HG03066 (cell line): ENCODE measurements around the gene PDLIM5.
"Not testable (repeated sequence)": the region's sequence is repeated elsewhere in the genome, so short reads cannot be mapped to it uniquely, and the experiment has no call there.

Source experiments
- ATAC-seq: cut with Tn5 transposase; IDR thresholded peaks from one replicate; pipeline ENCODE4 v1.9.1; 2021; ENCODE audit warnings: low read depth; ENCODE audit not compliant: unreplicated experiment

The PDLIM5 gene

GRCh38 chr4:94635177-94635576 is 183.4 kb downstream of the PDLIM5 start:
- ATAC-seq = no peak

GRCh38 chr4:94636004-94636403 is 184.3 kb downstream of the PDLIM5 start:
- no peak for ATAC-seq

- no peak for ATAC-seq
These were observed 187.6 kb downstream of the PDLIM5 start for GRCh38 chr4:94639298-94639697.

- ATAC-seq = no peak
These were observed 188.4 kb downstream of the PDLIM5 start for GRCh38 chr4:94640151-94640550.

- ATAC-seq = no peak
These were observed 190.2 kb downstream of the PDLIM5 start for GRCh38 chr4:94641702-94642560.

GRCh38 chr4:94642561-94642866 is 190.8 kb downstream of the PDLIM5 start:
- no peak for ATAC-seq

- ATAC-seq = no peak
These were observed 197.0 kb downstream of the PDLIM5 start for GRCh38 chr4:94648699-94649098.

- no peak for ATAC-seq
These were observed 197.8 kb downstream of the PDLIM5 start for GRCh38 chr4:94649381-94650133.

GRCh38 chr4:94650134-94650495 is 198.4 kb downstream of the PDLIM5 start:
- ATAC-seq = no peak

- no peak for ATAC-seq
These were observed 198.9 kb downstream of the PDLIM5 start for GRCh38 chr4:94650690-94651089.

- no peak for ATAC-seq
These were observed 201.4 kb downstream of the PDLIM5 start for GRCh38 chr4:94653095-94653649.

GRCh38 chr4:94653984-94654609 is 202.4 kb downstream of the PDLIM5 start:
- ATAC-seq = no peak

- no peak for ATAC-seq
These were observed 203.0 kb downstream of the PDLIM5 start for GRCh38 chr4:94654714-94655113.

GRCh38 chr4:94660614-94661013 is 208.9 kb downstream of the PDLIM5 start:
- ATAC-seq = no peak

- not testable (repeated sequence) for ATAC-seq
These were observed 213.3 kb downstream of the PDLIM5 start for GRCh38 chr4:94665021-94665420.

- ATAC-seq = no peak
These were observed 214.0 kb downstream of the PDLIM5 start for GRCh38 chr4:94665500-94666404.

- ATAC-seq = no peak
These were observed 217.0 kb downstream of the PDLIM5 start for GRCh38 chr4:94668724-94669123.

- ATAC-seq = no peak
These were observed 218.2 kb downstream of the PDLIM5 start for GRCh38 chr4:94669672-94670664.

GRCh38 chr4:94671113-94671512 is 219.4 kb downstream of the PDLIM5 start:
- ATAC-seq = no peak
